Cortex of kidney (tissue), 1 donor: ENCODE results near the gene DNAH8.

Experiments
- DNase-seq: peaks from one replicate; lab custom pipeline; 2025; lab: John Stamatoyannopoulos, UW

The DNAH8 gene

DNA sequence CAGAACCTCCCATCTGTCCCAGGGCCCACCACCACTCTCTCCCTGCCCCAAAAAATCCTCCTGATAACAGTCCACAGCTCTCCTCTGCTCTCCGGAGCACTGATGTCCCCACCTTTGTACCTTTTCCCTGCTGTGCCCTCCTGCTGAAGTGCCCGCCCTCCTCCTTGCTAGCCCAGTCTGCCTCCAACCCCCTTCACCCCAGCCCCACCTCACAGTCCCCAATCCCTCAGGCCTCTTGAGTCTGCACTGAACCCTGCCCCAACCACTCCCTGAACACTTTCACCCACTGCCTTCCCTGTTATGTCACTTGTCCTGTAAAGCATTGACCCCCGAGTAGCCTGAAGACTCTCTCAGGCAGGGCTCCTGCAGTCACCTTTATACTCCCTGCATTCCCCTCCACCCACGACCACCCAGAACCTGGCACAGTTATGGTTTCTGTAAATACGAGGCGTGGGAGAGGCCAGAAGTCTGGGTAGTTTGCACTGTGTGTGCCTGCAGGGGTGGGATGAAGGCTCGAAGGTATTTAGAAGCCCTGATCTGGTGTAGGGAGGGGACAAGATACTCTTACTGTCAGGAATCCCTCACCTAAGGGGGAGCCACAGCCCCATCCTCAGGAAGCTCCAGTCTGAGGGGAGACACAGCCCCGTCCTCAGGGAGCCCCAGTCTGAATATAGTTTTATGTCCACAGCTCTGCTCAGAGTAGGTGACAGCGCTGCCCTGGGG lies 338.9 kb downstream of the DNAH8 start:
- no peak for DNase-seq

DNA sequence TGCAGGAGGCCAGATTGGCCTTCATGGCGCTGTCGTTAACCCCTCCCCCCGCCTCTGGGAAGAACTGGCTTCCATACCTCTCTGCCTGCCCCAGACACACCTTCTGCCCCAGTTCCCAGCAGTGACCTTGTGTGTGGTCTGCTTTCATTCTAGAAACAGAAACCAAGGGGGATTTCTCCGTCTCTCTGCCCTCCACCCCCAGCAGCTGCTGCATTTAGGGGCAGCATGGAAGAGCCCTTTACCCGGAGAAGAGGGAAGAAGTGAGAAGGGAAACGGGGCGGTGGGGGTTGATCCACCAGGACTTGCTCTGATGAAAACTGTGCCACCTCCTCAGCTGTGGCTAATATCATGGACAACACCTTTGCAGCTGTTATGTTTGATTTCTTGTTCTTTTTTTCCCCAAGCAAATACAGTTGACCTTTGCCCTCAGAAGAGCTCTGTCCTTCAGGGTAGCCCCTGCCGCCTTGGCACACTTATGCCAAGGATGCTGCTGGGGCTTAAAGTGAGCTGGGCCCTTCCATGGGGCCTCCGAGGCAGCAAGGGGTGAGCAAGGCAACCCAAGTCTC lies 339.5 kb downstream of the DNAH8 start:
- DNase-seq: no peak

DNA sequence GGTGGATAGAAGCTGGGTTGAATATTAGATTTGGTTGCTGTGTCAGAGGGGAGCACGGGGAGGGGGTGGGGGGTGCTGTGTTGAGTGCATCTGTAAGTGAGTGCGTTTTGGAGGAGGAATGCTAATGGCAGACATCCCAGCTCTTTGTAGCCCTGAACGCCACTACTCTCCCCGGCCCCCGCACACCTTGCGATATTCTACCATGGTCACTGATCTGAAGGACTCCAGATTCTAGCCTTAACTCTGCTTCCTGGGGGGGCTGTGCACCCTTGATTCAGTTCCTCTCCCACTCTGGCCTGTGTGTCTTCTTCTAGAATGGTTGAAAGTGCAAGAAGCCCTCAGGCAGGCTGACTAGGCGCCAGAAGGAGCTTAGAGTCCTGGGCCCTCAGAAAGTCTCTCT lies 340.6 kb downstream of the DNAH8 start:
- DNase-seq: no peak

DNA sequence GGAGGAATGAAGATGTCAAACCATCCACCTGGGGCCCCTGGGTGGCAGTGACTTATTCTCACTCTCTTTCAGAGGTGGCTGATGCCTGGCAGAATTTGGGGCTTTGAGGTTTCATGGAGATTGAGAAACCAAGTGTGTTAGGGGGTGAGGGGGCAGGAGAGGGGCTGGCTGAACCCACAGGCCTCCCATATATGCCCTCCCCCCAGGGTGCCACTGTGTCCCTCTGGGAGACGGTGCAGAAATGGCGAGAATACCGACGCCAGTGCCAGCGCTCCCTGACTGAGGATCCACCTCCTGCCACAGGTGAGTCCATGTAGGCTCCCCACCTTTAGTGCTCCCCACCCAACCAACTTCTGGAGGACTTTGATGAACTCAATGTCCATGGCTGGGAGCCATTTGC lies 341.1 kb downstream of the DNAH8 start:
- DNase-seq: no peak

DNA sequence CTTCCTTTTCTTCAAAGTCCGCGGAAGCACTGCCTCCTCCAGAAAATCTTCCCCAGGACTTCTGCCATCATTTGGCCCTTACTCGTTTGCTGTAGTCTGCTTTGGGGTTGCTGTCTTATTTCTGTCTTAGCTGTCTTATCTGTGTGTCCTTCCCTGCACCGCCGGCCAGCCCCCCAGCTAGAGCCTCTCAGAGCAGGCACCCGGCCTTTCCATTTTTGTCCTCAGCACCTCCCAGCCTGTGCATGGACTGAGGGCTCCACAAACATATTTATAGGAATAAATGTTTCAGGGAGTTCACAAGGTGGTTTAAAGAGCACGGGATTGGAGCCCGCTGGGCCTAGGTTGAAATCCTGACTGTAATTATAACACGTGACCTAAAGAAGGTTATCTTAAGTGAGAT lies 341.6 kb downstream of the DNAH8 start:
- DNase-seq: no peak

DNA sequence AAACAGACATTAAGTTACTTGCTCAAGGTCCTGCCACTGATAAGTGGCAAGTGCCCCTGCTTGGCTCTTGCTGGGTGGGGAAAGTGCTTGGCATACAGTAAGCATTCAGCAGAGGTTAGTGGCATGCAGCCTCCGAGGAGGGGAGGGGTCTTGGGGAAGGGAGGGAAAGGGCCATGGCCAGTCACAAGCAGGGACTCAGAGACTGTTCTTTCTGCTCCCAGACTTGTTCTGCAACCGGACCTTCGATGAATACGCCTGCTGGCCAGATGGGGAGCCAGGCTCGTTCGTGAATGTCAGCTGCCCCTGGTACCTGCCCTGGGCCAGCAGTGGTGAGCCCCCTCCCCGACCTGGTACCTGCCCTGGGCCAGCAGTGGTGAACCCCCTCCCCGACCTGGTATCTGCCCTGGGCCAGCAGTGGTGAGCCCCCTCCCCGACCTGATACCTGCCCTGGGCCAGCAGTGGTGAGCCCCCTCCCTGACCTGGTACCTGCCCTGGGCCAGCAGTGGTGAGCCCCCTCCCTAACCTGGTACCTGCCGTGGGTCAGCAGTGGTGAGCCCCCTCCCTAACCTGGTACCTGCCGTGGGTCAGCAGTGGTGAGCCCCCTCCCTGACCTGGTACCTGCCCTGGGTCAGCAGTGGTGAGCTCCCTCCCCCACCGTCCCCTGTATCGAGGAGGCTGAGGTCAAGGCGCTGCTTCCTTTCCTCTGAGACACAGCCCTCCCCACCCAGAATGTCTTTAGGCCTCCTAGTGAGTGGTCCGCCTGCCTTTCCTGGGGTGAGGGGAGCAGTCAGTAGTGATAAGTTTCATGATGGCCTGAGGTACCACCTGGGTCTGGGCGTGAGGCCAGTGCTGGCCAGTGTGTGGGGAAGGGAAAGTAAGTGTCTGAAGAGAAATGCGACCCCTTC lies 342.4 kb downstream of the DNAH8 start:
- DNase-seq: no peak

DNA sequence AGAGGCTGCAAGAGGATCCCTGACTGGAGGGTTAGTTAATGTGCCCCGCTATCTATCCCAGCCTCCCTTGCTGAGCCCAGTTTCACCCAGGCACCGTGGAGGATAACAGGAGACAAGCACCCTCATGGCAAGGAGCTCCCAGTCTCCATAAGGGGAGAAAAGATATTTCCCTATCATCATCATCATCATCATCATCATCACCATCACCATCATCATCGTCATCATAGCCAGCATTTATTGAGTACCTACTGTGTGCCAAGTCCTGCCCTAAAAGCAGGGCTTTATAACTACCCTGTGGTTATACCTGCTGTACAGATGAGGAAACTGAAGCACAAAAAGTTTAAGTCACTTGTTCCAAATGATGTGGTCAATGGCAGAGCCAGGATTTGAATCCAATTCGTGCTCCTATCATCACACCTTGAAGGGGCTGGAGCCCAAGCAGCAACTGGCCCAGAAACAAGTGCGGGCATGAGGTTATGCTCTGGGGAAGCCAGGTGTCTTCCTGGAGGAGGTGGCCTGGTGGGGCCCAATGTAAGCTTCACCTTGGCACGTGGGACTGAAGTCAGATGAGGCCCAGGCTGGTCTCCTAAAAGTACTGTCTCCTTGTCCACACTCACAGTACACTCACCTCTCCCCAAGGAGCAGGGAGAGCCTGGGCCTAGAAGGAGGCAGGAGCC lies 343.5 kb downstream of the DNAH8 start:
- DNase-seq: no peak

DNA sequence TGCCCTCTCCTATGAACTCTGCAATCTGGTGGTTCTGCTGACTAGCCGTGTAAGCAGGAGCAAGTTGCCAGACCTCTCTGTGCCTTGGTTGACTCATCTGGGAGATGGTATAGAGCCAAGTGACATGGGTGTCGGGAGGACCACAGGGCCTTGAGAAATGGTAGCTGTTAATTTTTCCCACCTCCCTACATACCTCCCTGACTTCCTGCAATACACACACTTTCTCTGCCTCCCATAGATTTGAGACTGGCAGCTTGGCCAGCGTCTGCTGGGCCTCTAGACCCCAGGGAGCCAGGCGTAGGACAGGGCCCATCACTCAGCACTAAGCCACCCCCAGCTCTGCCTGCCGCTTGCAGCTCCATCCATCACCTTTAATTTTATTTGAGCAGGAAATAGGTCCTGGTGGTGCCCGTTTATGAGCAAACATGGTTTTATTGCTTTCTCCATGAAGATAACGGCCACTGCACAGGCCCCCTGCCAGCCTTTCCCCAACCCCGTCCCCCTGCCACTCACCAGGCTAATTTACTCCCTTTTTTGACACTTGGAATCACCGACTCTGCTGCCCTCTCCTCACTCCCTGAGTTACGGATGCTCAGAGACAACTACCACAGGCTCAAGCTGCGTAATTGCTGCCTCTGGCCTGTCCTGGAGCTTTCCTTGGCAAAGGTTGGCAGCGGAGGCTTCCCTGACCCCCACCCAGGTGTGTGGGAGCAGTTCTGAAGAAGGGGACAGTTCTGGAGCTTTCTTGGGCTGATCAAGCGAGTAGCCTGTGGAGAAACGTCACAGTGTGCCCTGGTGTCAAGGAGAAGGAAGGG lies 344.6 kb downstream of the DNAH8 start:
- DNase-seq: no peak

DNA sequence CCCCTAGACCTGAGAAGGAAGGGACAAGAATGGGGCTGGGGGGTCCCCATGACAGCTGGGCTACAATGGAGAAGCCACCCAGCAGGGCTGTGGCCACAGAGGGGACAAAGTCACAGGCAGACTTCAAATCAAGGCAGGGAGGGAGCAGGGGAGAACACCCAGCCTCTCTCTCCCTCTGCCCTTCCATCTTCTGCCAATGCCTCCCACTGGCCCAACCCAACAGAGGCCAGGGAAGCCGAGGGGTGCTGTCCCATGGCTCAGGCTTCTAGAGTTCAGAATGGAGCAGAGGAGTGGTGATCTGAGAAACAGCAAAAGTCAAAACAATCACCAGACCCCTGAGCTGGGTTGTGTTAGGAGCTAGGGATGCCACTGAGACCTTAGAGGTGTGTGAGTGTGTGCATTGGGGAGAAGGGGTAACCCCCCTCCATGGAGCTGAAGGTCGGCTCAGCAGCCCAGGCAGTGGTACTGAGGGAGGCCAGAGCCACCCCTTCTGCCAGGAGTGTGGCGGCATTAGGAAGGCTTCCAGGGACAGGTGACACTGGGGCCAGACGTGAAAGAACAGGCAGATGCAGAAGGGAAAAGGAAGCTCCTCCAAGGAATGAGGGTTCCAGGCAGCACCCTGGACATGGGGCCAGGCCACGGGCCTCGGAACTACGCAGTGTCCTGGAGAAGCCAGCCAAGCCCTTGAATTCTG lies 345.5 kb downstream of the DNAH8 start:
- DNase-seq: no peak

DNA sequence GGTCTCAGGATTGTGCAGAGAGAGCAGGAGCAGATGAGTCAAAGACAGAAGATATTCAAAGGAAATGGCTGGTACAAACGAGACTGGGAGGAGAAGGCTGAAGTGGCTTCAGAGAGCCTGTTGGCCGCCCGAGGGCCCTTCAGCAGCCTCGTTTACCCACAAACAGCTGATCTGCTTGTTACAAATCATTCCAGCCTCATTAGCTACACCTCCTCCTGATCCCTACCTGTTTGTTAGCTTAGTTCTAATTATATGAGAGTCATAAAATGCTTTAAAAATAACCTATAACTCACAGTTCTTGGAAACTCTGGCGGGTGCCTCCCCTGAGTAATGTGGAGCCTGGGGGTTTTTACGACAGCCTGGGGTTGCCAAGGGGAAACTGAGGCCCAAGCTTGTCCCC lies 346.1 kb downstream of the DNAH8 start:
- no peak for DNase-seq

DNA sequence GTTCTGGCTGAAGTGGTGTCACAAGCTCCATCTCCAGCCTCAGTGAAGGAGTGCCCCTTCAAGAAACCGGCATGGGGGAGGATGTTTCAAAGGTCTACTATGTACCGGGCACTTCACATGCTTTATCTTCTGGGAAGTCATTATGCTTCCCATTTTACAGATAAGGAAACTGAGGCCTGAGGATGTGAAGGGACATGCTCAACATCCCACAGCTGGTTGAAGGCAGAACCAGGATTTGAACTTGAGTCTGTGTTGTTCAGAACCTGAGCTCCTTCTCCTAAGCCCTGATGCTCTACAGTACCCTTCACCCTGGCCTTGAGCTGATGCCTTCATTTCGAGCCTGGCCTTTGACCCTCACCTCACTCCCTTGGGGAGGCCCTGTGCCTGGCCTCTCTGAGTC lies 346.5 kb downstream of the DNAH8 start:
- no peak for DNase-seq

DNA sequence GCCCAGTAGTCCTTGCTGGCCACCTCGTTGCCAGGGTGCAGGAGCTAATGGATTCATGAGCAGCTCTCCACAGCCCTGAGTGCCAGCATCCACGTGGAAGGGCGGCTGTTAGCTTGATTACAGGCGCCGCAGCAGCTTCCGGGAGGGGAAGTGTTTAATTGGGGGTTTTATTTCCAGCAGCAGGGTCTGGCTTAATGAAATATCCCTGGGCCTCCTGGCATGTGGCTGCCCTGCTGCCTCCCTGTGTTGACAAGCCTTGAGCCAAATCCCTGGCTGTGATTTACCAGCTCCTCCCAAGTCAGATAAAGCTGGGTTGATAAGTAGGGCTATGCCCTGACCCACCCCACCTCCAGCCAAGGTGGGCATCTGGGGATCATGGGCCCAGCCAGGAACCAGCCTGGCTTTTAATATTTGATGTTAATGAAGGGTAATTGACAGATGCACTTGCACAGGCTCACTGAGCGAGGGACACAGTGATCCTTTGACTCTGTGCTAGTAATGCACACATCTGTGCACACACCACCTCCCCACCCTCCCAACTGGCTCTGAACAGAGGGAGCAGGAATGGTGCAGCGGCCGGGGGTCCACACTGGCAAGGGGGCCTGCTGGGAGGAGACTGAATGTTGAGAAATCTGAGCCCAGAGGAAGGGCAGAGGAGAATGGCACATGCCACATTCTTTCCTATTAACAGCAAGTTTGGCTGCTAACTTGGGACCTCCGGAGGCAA lies 347.1 kb downstream of the DNAH8 start:
- DNase-seq: no peak

DNA sequence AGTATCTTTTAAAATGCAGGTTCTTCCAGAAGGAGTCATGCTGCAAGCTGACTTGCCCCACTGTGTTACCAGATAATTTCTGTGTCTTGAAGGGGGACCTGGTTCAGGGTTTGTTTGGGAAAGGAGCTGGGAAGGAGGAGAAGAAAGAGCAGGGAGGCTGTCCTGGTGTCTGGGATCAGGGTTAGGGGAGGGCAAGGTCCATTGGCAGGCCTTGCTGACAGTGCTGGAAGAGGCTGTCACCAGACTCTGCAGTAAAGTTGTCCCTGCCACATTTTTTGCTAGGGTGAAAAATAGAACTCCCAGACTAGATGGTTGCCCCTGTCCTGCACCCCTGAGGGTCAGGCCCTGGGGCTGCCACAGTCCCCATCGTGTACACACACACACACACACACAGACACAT lies 348.4 kb downstream of the DNAH8 start:
- no peak for DNase-seq

DNA sequence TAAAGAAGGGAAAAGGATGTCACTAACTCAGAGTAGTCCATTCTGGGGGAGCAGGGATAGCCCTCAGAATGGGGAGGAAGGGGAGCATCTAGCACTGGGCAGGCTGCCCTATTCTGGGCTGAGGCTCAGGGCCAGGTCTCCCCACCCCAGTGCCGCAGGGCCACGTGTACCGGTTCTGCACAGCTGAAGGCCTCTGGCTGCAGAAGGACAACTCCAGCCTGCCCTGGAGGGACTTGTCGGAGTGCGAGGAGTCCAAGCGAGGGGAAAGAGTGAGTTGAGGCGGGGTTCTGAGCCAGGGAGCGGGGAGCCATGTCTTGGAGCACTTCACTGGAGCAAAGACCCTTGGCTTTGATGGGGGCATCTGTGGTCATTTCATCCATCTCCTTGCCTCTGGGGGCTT lies 350.4 kb downstream of the DNAH8 start:
- no peak for DNase-seq

DNA sequence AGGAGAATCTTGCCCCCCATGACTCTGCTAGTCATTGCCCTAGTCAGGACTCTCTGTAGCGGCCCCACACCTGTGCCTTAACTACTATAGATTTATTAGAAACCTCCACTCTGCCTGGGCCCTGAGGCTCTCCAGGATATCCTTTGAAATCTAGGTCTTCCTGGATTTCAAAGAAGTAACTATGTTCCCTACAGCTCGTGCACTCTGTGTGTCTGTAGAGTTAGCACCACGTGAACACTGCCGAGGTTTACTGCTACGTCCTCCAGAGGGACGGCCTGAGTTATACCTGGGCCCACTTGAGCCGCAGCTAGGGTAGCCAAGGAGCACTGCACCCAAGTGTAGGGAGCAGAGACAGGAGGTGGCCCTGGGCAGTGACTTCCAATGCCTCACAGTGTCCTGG lies 353.3 kb downstream of the DNAH8 start:
- no peak for DNase-seq

DNA sequence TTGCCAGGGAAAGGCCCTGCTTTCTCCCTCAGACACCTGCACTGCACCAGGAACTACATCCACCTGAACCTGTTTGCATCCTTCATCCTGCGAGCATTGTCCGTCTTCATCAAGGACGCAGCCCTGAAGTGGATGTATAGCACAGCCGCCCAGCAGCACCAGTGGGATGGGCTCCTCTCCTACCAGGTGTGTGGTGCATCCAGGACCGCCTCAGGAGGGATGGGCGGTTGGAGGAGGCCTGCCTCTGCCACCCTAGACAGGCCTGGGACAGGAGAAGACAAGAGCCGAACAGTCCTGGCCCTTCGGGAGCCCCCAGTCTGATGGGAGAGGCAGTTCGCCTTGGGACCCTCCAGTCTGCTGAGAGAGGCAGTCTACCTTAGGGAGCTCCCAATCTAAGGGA lies 357.7 kb downstream of the DNAH8 start:
- no peak for DNase-seq

DNA sequence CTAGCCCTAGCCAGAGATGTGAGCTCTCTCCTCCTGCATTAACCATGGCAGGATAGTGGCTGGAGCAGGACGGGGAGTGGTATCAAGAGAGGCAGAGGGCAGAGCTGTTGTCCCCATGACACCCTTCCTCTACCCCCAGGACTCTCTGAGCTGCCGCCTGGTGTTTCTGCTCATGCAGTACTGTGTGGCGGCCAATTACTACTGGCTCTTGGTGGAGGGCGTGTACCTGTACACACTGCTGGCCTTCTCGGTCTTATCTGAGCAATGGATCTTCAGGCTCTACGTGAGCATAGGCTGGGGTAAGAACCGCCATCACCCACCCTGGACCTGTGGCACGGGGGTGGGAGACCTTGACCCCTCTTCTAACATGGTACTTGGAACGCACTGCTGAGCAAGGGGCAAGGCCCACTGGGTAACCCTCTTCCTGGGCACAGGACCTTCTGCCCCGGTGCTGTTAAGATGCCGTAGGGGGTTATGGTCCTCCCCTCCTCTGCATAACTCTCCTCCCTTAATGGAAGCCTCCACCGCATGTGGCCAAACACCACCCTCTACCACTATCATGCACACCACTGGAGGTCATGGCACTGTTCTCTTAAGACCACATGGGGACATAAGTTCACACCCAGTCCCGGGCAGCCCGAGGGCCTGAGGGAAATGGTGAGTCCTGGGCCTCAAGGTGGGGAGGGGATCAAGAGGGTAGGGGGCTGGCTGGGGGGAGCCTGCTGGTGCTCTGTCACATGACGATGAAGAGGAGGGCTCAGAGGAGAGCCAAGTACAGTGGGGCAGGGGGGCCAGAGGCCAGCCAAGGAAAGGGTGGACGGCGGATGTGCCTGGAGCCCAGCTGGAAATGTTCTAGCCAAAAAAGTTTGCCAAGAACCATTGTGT lies 358.6 kb downstream of the DNAH8 start:
- DNase-seq: no peak

DNA sequence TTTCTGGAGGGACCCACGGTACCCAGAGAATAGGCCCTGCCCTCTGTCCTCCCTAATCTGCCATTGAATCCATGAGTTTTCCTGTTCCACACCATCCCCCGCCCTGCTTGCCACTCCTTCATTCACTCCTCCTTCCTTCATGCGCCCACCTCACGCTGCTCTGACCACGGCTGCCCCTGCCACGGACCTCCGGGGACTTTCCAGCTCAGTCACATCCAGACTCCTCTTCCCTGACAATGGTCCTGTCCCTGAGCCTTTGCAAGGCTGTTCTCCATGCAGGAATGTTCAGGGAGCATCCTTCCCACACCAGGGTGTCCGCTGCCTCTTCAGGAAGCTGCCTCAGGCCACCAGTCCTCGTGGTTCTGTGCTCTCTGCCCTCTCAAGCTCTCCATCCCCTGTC lies 359.4 kb downstream of the DNAH8 start:
- DNase-seq: no peak

DNA sequence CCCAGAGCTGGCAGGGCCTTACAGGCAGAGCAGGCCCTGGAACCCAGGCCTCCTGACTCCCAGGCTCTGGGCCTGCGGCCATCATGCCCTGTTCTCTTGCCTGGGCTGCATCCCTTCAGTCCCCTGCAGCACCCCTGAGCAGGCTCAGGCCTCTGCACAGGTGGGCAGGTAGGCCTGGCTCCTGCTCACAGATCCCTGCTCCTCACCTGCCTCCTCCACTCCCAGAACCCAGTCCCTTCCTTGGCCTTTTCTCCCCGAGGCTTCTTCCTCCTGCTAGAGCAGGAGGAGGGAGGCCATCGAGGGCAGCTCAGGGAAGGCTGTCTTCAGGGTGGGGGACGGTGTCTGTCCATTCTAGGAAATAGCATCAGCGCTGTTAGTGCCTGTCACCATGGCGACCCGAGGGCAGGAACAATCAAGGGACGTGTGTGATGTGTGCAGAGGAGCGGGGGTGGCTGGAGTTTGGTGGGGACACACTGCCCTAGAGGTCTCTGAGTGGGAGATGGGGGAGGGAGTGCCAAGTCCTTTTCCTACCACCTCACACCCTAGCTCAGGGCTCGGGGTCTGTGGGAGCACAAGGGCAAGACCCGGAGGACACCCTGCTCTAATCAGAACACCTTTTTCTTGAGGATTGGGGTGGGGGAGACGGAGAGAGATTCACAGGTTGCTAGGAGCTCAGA lies 360.0 kb downstream of the DNAH8 start:
- no peak for DNase-seq
